K562 (cell line): ENCODE measurements around the gene FAM110D. TPM values are rescaled to one million over a fixed set of nuclear protein-coding genes. Genes with fewer than 3 reads are reported as not detected.

Experiments
- CHD1 ChIP-seq: fragments of 200-600 bp; sonication (generic); IDR thresholded peaks from one replicate; pipeline ENCODE4 v1.6.1; 2012; ENCODE audit warnings: mild to moderate bottlenecking, moderate library complexity, low read length, inconsistent platforms
- ETS1 ChIP-seq: conservative IDR thresholded peaks from 2 replicates; pipeline ENCODE4 v1.6.1; 2011; ENCODE audit warnings: low read depth, mild to moderate bottlenecking, low read length; ENCODE audit not compliant: control insufficient read depth
- GABPA ChIP-seq: fragments of 200-800 bp; sonication (Bioruptor generic); conservative IDR thresholded peaks from 2 replicates; pipeline ENCODE4 v1.6.1; 2016; ENCODE audit warnings: low read depth, missing genetic modification characterization, missing compliant biosample characterization
- JUNB ChIP-seq: fragments of 450-650 bp; formaldehyde crosslinking; conservative IDR thresholded peaks from 2 replicates; pipeline ENCODE4 v1.4.0; 2020; ENCODE audit warnings: mild to moderate bottlenecking
- MBD2 ChIP-seq: sonication (generic); IDR thresholded peaks from 2 replicates; pipeline ENCODE4 v1.6.1; 2016; ENCODE audit warnings: low read depth, borderline replicate concordance
- MCM2 ChIP-seq: fragments of 450-650 bp; IDR thresholded peaks from 2 replicates; pipeline ENCODE4 v1.6.1; 2017; ENCODE audit warnings: low read depth, mild to moderate bottlenecking
- MXD1 ChIP-seq: fragments of 250-450 bp; sonication (Bioruptor Pico); IDR thresholded peaks from 2 replicates; pipeline ENCODE4 v1.8.0; 2021; ENCODE audit warnings: borderline replicate concordance, mild to moderate bottlenecking, moderate library complexity; ENCODE audit not compliant: poor library complexity, severe bottlenecking
- NONO ChIP-seq, 2 experiments: fragments of 200-400 bp in 1 of 2; fragments of 450-650 bp in 1 of 2; formaldehyde crosslinking in 1 of 2; IDR thresholded peaks; 2 replicates each; pipeline ENCODE4 v1.6.1; 2017; ENCODE audit warnings: low read depth in 2 of 2, mild to moderate bottlenecking in 2 of 2, moderate library complexity in 2 of 2, low read length in 1 of 2
- NRF1 ChIP-seq, 2 experiments: fragments of 450-650 bp; IDR thresholded peaks in 1 of 2; conservative IDR thresholded peaks in 1 of 2; 2 replicates each; pipeline ENCODE4 v1.6.1; 2014; ENCODE audit warnings: mild to moderate bottlenecking in 2 of 2
- RBFOX2 ChIP-seq: fragments of 200-400 bp; formaldehyde crosslinking; IDR thresholded peaks from 2 replicates; pipeline ENCODE4 v1.6.1; 2017; ENCODE audit warnings: low read depth, mild to moderate bottlenecking, low read length, moderate library complexity
- RCOR1 ChIP-seq, 2 experiments: IDR thresholded peaks; 2 replicates each; pipeline ENCODE4 v1.6.1; 2012; ENCODE audit warnings: low read depth in 2 of 2, low read length in 2 of 2, borderline replicate concordance in 1 of 2, improper control_type of control experiment in 1 of 2
- SIX5 ChIP-seq, 2 experiments: IDR thresholded peaks; 2 replicates each; pipeline ENCODE4 v1.6.1; 2011; ENCODE audit warnings: low read length in 2 of 2, borderline replicate concordance in 1 of 2, low read depth in 1 of 2, mild to moderate bottlenecking in 1 of 2, moderate library complexity in 1 of 2; ENCODE audit not compliant: insufficient read depth in 1 of 2
- ZNF253 ChIP-seq: fragments of 250-450 bp; sonication (Bioruptor Pico); conservative IDR thresholded peaks from 2 replicates; pipeline ENCODE4 v1.6.1; 2021; ENCODE audit warnings: mild to moderate bottlenecking
- ZNF507 ChIP-seq: conservative IDR thresholded peaks from 2 replicates; pipeline ENCODE4 v1.6.1; 2017; ENCODE audit warnings: missing genetic modification characterization, missing compliant biosample characterization
- ZNF551 ChIP-seq: fragments of 250-450 bp; sonication (Bioruptor Pico); IDR thresholded peaks from 2 replicates; pipeline ENCODE4 v1.5.0; 2021; ENCODE audit warnings: mild to moderate bottlenecking, moderate library complexity
- ZNF696 ChIP-seq: fragments of 250-450 bp; sonication (Bioruptor Pico); conservative IDR thresholded peaks from 2 replicates; pipeline ENCODE4 v1.4.0; 2020; ENCODE audit warnings: mild to moderate bottlenecking, moderate library complexity
- polyA plus RNA-seq, 8 experiments: library from polyadenylated mRNA; depleted of rRNA in 4 of 8; stranded (reverse) in 5 of 8; unstranded in 3 of 8; fragments of >200 nt; fragmentation: Nextera tagmentation in 2 of 8; fragmentation: Illumina TruSeq in 1 of 8; extraction: Ambion mirVana in 2 of 8; extraction: Trizol in 1 of 8; gene quantifications; 2 replicates each; pipeline versions ENCODE4 v1.2.1 to v1.2.3, GENCODE V29; 2011 to 2014; ENCODE audit warnings: inconsistent platforms in 1 of 8, missing spikeins in 1 of 8
- total RNA-seq, 7 experiments: library from RNA; depleted of rRNA in 6 of 7; stranded (reverse); fragments of >200 nt in 6 of 7; fragmentation: Illumina TruSeq in 2 of 7; extraction: Trizol in 2 of 7; gene quantifications; 2 replicates each; pipeline versions ENCODE4 v1.2.1 to v1.2.3, GENCODE V29; 2011 to 2021; ENCODE audit warnings: low replicate concordance in 1 of 7
- TF ChIP-seq, protein P1 (sequence below): fragments of 200-800 bp; sonication (Bioruptor generic); IDR thresholded peaks from 2 replicates; pipeline ENCODE4 v1.6.1; 2017; ENCODE audit warnings: missing genetic modification characterization, missing compliant biosample characterization
- TF ChIP-seq, protein P2 (sequence below), 3 experiments: IDR thresholded peaks in 2 of 3; conservative IDR thresholded peaks in 1 of 3; 2 replicates each; pipeline ENCODE4 v1.5.1; 2011 to 2012; ENCODE audit warnings: low read length in 3 of 3, mild to moderate bottlenecking in 3 of 3, control low read depth in 2 of 3, improper control_type of control experiment in 1 of 3, inconsistent platforms in 1 of 3, low read depth in 1 of 3, mixed read lengths in 1 of 3, moderate library complexity in 1 of 3; ENCODE audit not compliant: insufficient read depth in 2 of 3

Gene FAM110D
- total and polyA plus RNA-seq, 9 of the 15 experiments (the other 6 are each of a cell fraction or from before 2014, with no cell fraction given), result 0.04 to 1.1 (median 0.33) TPM

- TF ChIP-seq ZNF253 (CRISPR knock-in tag) (no peak), NONO (IDR thresholded peaks at IDR 0.05; ENCODE audit: low read depth in 2 of 2, low read length in 1 of 2) (peak in 1 of 2 experiments; percentile 99; a peak in 2 of 4 replicates), MXD1 (CRISPR knock-in tag) (peak; percentile 55), ZNF551 (no peak), ZNF507 (no peak), RCOR1 (IDR thresholded peaks at IDR 0.05; ENCODE audit: borderline replicate concordance in 1 of 2, low read depth in 2 of 2, low read length in 2 of 2) (peak; percentile 9 to 74; a peak in 3 of 4 replicates), JUNB (CRISPR knock-in tag) (0 out of 2 replicates have a peak, but pooled peaks have one; percentile 25), MBD2 (0 out of 2 replicates have a peak, but pooled peaks have one; percentile 8), NRF1 (conservative IDR thresholded peaks at IDR 0.05 in 1 of 2, IDR thresholded peaks at IDR 0.05 in 1 of 2) (peak; percentile 84 to 86), MCM2 (no peak), SIX5 (IDR thresholded peaks at IDR 0.05; ENCODE audit: borderline replicate concordance in 1 of 2, insufficient read depth in 1 of 2, low read depth in 1 of 2, low read length in 2 of 2) (0 out of 4 replicates have a peak, but pooled peaks of 1 of the 2 experiments have one; percentile 27), CHD1 (peak; percentile 7), ZNF696 (CRISPR knock-in tag) (no peak), GABPA (tag) (peak; percentile 23; the same call in 1 of the 2 replicates), RBFOX2 (peak; percentile 83), ETS1 (peak; percentile 79)
- TF ChIP-seq, protein P1, sequence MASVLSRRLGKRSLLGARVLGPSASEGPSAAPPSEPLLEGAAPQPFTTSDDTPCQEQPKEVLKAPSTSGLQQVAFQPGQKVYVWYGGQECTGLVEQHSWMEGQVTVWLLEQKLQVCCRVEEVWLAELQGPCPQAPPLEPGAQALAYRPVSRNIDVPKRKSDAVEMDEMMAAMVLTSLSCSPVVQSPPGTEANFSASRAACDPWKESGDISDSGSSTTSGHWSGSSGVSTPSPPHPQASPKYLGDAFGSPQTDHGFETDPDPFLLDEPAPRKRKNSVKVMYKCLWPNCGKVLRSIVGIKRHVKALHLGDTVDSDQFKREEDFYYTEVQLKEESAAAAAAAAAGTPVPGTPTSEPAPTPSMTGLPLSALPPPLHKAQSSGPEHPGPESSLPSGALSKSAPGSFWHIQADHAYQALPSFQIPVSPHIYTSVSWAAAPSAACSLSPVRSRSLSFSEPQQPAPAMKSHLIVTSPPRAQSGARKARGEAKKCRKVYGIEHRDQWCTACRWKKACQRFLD, result peak; percentile 87
- TF ChIP-seq, protein P2, sequence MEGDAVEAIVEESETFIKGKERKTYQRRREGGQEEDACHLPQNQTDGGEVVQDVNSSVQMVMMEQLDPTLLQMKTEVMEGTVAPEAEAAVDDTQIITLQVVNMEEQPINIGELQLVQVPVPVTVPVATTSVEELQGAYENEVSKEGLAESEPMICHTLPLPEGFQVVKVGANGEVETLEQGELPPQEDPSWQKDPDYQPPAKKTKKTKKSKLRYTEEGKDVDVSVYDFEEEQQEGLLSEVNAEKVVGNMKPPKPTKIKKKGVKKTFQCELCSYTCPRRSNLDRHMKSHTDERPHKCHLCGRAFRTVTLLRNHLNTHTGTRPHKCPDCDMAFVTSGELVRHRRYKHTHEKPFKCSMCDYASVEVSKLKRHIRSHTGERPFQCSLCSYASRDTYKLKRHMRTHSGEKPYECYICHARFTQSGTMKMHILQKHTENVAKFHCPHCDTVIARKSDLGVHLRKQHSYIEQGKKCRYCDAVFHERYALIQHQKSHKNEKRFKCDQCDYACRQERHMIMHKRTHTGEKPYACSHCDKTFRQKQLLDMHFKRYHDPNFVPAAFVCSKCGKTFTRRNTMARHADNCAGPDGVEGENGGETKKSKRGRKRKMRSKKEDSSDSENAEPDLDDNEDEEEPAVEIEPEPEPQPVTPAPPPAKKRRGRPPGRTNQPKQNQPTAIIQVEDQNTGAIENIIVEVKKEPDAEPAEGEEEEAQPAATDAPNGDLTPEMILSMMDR (IDR thresholded peaks at IDR 0.05 in 2 of 3, conservative IDR thresholded peaks at IDR 0.05 in 1 of 3; ENCODE audit: insufficient read depth in 2 of 3, low read depth in 1 of 3, low read length in 3 of 3), result 0 out of 6 replicates have a peak, but pooled peaks of 2 of the 3 experiments have one; percentile 4 to 10
Observed at GRCh38 chr1:26111530-26112406, 47.1 kb upstream of the FAM110D start, which contains the start of gene PDIK1L (continued).
